Neural cell (in vitro differentiated cells): ENCODE results near the gene OTUD3.

Experiments
- TAF1 ChIP-seq: IDR thresholded peaks from 2 replicates; pipeline ENCODE4 v1.6.1; 2012; ENCODE audit warnings: low read depth
- TF ChIP-seq, protein P1 (sequence below): fragments of 450-650 bp; IDR thresholded peaks from 2 replicates; pipeline ENCODE4 v1.5.1; 2014; ENCODE audit warnings: antibody characterized with exemption, mild to moderate bottlenecking, moderate library complexity; ENCODE audit not compliant: poor library complexity, severe bottlenecking

DNA sequence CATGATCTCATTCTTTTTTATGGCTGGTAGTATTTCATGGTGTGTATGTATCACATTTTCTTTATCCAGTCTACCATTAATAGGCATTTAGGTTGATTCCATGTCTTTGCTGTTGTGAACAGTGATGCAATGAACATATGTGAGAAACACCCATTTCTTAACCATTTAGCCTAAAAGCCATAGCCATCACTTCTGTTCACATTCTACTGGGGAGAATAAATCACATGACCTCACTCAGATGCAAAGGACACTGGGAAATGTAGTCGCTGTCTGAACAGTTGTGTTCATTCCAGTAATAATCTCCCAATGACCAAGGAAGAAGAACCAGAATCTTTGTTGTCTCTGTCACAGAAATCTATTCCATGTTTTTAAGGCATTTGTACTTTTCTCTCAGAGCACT, 56.3 kb downstream of the OTUD3 start:
- TF ChIP-seq, protein P1, sequence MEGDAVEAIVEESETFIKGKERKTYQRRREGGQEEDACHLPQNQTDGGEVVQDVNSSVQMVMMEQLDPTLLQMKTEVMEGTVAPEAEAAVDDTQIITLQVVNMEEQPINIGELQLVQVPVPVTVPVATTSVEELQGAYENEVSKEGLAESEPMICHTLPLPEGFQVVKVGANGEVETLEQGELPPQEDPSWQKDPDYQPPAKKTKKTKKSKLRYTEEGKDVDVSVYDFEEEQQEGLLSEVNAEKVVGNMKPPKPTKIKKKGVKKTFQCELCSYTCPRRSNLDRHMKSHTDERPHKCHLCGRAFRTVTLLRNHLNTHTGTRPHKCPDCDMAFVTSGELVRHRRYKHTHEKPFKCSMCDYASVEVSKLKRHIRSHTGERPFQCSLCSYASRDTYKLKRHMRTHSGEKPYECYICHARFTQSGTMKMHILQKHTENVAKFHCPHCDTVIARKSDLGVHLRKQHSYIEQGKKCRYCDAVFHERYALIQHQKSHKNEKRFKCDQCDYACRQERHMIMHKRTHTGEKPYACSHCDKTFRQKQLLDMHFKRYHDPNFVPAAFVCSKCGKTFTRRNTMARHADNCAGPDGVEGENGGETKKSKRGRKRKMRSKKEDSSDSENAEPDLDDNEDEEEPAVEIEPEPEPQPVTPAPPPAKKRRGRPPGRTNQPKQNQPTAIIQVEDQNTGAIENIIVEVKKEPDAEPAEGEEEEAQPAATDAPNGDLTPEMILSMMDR: no peak
- no peak for TF ChIP-seq TAF1
